ENCODE measurements around the gene OPN1SW.

GRCh38 chr7:128815289-128815942, 39.8 kb upstream of the OPN1SW start:
- TF ChIP-seq POLR2A (IDR thresholded peaks at IDR 0.05) (no peak), CTCF (IDR thresholded peaks at IDR 0.05) (no peak)
